G401 (cell line): ENCODE data around the gene DYNC1LI1. TPM values are rescaled to one million over a fixed set of nuclear protein-coding genes. Genes with fewer than 3 reads are reported as not detected.

Experiments used
- DNase-seq: peaks from one replicate; pipeline ENCODE4 v3.0.0-alpha.2; 2015; ENCODE audit warnings: low spot score
- in situ Hi-C: cut with HindIII; loops from 2 replicates; pipeline ENCODE4 v1.10.0; 2016; ENCODE audit warnings: low sequenced_read_pairs, mixed read lengths
- total RNA-seq: library from RNA; depleted of rRNA; stranded (reverse); fragments of >200 nt; shearing (Covaris generic); gene quantifications from 2 replicates; pipeline ENCODE4 v1.2.3, GENCODE V29; 2014

The DYNC1LI1 gene
- total RNA-seq, 1 experiment from 2014 or later = 78.6 TPM

- in situ Hi-C loops = no loop called here
- no peak for DNase-seq
These were observed 70.4 kb downstream of the DYNC1LI1 start for GRCh38 chr3:32500231-32500630.

- no peak for DNase-seq
- in situ Hi-C loops = no loop called here
These were observed 71.1 kb downstream of the DYNC1LI1 start for GRCh38 chr3:32499585-32499984.

DNA sequence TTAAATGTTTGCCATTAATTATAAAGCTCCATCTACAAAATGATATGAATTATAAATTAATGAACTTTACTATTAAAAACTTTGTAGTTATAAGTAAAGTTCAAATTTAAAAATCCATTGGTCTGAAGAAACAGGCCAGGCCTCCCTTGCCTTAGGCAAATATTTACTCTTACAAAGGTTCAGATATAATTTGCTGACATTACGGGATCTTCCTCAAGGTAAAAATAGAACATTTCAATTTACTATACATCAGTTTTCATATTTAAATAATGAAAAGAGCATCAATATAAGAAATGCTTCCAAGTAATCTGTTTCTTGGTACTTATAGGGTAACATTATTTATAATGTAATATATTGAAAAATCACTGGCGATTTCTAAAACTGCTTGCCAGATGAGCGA, 71.7 kb downstream of the DYNC1LI1 start:
- in situ Hi-C loops = no loop called here
- DNase-seq = no peak

DNA sequence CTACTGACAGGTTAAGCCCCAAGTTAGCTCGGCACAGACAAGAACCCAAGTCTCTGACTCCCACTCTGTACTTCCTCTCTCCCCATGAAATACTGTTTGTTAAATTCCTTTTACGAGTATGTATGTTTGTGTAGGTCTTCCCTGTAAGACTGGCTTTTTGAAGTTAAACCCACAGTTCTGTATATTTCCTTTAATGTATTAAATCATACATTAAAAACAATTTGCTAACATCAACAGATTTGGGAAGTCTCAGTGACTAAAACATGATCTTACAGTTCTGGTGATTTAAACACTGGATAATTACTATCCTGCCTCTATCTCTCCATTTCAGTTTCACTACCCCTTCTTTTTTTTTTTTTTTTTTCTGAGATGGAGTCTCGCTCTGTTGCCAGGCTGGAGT, 72.4 kb downstream of the DYNC1LI1 start:
- DNase-seq = no peak
- in situ Hi-C loops = no loop called here

DNA sequence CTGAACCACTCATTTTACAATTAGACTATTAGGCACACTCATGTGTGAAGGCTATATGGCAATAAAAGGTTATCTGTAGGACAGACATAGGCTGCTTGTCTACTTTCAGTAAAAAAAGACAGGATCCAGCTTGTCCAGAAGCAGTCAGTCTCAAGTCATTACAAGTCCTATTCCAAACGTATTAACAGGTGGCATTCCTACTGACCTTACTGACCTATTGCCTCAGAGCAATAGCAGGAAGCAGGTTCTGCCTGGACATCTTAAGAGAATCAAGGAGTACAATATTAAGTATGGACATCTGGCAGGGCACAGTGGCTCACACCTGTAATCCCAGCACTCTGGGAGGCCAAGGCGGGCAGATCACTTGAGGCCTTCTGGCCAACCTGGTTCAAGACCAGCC, 75.0 kb downstream of the DYNC1LI1 start:
- no peak for DNase-seq
- in situ Hi-C loops = no loop called here

DNA sequence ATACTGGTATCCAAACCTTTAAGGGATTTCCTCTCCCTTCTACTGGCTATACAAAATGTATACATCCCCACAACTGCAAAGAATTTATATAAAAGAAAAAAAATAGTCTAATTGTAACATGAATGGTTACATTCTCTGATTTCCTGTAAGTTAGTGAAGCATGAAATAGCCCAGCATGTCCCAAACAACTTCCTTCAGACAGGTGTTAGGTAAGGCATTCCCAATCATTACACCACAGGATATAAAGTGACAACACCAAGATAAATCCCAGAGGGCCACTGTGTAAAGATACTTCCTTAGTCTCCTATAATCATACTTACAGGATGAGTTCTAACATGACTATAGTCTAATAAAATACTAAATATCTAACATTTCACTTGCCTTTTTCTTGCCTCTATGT, 75.6 kb downstream of the DYNC1LI1 start:
- in situ Hi-C loops = no loop called here
- DNase-seq = no peak

DNA sequence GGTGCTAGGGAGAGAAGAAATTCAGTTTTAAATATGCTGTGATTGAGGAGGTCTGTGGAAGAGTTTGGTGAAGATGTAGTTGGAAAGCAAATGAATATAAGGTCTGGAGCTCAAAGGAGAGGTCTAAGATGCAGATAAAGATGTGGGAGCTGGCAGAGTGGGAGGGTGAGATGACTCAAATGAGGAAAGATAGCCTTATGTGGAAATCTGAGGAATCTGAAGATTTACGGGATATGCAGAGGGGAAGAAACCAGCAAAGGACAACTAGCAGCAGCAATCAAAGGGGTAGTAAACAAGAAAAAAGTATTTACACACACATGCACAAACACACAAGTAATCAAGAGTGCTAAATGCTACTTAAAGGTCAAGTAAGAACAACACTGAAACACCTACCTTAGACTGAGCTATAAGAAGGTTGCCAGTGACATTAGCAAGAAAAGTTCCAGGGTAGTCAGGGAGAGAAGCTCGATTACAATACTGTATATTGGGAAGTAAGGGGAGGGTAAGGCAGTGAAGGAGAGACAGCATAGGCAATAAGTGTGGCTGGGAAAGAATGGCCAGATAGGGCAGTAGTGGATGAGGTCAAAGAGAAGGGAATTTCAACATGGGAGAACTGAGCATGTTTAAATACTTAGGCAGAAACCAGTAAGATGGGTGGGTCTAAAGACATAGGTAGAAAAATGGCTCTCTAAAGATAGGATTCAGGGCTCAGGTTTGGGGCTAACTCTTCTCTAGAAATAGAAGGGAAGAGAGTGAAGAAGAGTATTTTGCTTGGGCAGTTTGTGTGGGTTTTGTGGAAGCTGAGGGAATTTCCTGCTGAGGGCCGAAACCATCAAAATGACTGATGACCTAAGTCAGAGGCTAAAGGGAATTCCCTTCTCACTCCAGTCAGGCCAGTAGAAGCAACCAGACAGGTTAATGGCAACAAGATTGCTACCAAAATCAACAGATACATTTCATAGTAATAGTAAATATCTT, 76.9 kb downstream of the DYNC1LI1 start:
- in situ Hi-C loops = no loop called here
- DNase-seq = no peak

GRCh38 chr3:32492684-32493436, 77.8 kb downstream of the DYNC1LI1 start:
- in situ Hi-C loops = no loop called here
- DNase-seq = no peak

DNA sequence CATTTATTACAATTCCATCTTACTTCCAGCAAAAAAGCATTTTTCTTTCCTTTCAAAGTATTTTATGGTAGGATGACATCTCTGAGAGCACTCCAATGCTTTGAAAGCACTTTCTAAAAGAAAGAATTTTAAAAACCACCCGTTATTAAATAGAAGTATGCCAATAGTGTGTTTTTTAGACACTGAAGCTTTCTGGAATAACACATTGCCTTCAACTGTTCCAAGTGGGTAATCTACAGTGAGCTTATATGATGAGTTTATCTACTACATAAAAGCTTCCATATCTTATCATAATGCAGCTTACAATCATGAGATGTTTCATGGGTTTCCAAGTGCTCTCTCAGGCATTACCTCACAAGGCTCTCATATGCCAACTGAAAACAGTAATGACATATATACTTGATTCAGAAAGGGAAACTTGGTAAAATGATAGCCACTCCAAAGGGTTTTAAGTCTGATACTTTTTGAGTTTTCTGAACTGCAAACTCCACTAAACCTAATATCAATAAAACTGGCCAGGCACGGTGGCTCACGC, 82.1 kb downstream of the DYNC1LI1 start:
- in situ Hi-C loops = no loop called here
- DNase-seq = no peak

- no peak for DNase-seq
- in situ Hi-C loops = no loop called here
These were observed 82.7 kb downstream of the DYNC1LI1 start for GRCh38 chr3:32487781-32488473.

DNA sequence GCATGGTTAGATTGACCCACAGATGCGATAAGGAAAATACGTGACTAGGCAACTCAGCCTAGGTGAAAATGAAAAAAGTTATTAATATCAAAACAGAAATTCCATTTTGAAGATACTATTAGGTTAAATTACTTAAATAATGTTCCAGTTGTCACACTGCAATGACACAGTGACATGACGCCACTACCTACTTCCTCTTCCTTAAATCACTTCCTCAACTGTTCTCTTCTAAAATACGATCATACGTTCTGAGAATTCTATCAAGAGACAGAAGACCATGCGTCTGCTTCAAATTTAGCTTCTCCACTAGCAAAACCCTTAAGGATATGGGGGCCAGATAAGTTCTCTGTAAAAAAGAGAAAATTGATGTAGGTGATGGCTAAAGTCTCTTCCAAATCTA, 86.2 kb downstream of the DYNC1LI1 start:
- DNase-seq = no peak
- in situ Hi-C loops = no loop called here

DNA sequence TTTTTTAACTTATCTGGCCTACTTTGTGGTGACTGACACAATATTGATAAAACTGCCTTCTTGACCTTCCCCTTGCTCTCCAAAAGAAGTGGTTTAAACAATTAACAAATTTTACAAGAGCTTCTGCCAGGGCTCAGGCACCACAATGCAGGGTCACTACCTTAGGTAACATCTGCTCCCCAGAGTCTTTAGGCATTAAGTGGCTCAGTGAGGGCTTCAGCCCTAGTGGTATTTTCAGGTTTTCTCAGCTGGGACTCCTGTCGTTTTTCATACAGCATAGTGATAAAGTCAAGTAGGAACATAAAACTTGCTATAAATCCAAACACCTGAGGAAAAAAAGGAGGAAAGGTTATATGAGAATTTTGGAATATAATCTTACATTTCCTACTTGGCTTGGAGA, 86.9 kb downstream of the DYNC1LI1 start:
- in situ Hi-C loops = no loop called here
- no peak for DNase-seq

DNA sequence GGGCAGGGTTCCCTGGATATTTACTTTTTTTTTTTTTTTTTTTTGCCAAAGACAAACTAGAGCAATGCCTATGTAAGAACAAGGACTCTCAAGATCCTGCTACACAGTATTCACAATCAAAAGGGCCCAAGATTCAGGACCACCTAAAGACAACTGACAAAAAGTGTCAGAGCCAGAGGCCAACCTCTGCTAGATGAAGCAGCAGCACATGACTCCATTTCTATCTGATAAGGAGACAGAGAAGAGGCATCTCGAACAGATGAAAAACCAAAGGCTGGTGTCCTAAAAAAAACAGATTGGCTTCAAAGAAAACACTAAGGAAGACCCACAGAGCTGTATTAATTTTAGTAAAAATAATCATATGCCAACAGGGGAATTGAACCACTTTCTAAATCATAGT, 88.0 kb downstream of the DYNC1LI1 start:
- no peak for DNase-seq
- in situ Hi-C loops = no loop called here

- in situ Hi-C loops = no loop called here
These were observed 88.6 kb downstream of the DYNC1LI1 start for GRCh38 chr3:32481791-32482631.

DNA sequence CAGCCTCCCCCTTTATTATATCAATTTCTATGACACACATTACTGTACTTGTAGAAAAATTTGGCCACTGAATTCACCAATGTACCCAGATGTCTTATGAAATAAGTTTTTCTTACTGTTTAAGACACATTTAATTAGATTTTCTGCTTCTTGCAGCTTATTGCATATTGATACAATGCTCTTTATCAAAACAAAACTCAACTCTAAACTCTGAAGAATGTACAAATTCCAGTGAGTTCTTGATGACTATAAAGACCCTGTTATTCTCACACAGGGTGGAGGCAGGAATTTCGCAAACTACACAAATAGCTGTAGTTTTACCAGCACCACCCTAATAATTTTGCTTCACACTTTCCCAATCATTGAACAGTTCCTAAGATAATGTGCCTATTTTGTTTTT, 90.1 kb downstream of the DYNC1LI1 start:
- in situ Hi-C loops = no loop called here
- no peak for DNase-seq

More at GRCh38 chr3:32481791-32482631, 88.6 kb downstream of the DYNC1LI1 start:
- DNase-seq = no peak
